Loucy (cell line): Measurements from ENCODE around the gene CEMIP2.

ENCODE experiments used
- CTCF ChIP-seq: fragments of 200-600 bp; sonication (generic); conservative IDR thresholded peaks from 2 replicates; pipeline ENCODE4 v1.5.1; 2014; ENCODE audit warnings: mild to moderate bottlenecking, antibody characterized with exemption, low read length
- EZH2phosphoT487 ChIP-seq: fragments of 200-600 bp; IDR thresholded peaks from 2 replicates; pipeline ENCODE4 v1.6.1; 2018; ENCODE audit warnings: antibody characterized with exemption, mild to moderate bottlenecking, moderate library complexity, borderline replicate concordance

DNA sequence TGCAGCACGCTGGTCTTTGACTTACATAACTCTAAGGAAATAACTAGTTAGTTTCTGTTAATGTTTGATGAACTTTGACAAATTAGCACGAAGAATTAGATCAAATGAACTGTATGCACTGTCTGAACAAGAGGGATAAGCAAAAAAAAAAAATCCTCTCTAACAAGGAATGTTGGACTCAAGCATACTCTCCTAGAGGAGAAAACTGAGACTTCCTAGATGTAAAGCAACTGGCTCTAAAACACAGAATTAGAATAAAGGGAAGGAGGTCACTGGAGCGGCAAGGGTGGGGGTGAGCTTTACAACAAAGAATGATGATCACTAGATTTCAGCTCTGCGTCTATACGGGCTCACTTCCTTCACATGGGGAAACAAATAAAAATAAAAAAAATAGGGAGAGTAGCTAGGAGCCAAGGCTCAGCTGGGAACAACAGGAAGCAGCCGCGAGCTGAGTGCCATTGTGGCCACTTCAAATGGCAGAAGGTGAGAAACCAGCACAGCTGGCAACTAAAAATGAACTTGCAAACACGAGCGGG, 48.7 kb upstream of the CEMIP2 start:
- no peak for TF ChIP-seq CTCF
- TF ChIP-seq EZH2phosphoT487, result no peak
